ENCODE data around the gene NBEA.

The NBEA gene

GRCh38 chr13:35524171-35524570 is 582.1 kb downstream of the NBEA start:
- no peak for DNase-seq

GRCh38 chr13:35526577-35526976 is 584.5 kb downstream of the NBEA start:
- no peak for DNase-seq

- no peak for DNase-seq
Measured at GRCh38 chr13:35527451-35527850, 585.4 kb downstream of the NBEA start.

GRCh38 chr13:35530147-35530546 is 588.1 kb downstream of the NBEA start:
- DNase-seq, result no peak

- no peak for DNase-seq
Measured at GRCh38 chr13:35530581-35530980, 588.5 kb downstream of the NBEA start.

GRCh38 chr13:35531526-35531925 is 589.5 kb downstream of the NBEA start:
- DNase-seq, result no peak

GRCh38 chr13:35534343-35534742 is 592.3 kb downstream of the NBEA start:
- no peak for DNase-seq

- DNase-seq, result no peak
Measured at GRCh38 chr13:35548790-35549189, 606.7 kb downstream of the NBEA start.

GRCh38 chr13:35549481-35549880 is 607.4 kb downstream of the NBEA start:
- DNase-seq, result no peak

- DNase-seq, result no peak
Measured at GRCh38 chr13:35552172-35552844, 610.2 kb downstream of the NBEA start.

- no peak for DNase-seq
Measured at GRCh38 chr13:35554972-35555623, 613.0 kb downstream of the NBEA start.

GRCh38 chr13:35557475-35557874 is 615.4 kb downstream of the NBEA start:
- DNase-seq, result no peak

- no peak for DNase-seq
Measured at GRCh38 chr13:35561540-35561939, 619.5 kb downstream of the NBEA start.

- no peak for DNase-seq
Measured at GRCh38 chr13:35565273-35565672, 623.2 kb downstream of the NBEA start.

GRCh38 chr13:35566340-35566739 is 624.3 kb downstream of the NBEA start:
- DNase-seq, result no peak

- no peak for DNase-seq
Measured at GRCh38 chr13:35567406-35567980, 625.4 kb downstream of the NBEA start.

GRCh38 chr13:35573639-35574038 is 631.6 kb downstream of the NBEA start:
- DNase-seq, result no peak

- DNase-seq, result no peak
Measured at GRCh38 chr13:35592457-35592856, 650.4 kb downstream of the NBEA start.

- DNase-seq, result no peak
Measured at GRCh38 chr13:35593651-35594050, 651.6 kb downstream of the NBEA start.

GRCh38 chr13:35594096-35594495 is 652.0 kb downstream of the NBEA start:
- no peak for DNase-seq

- no peak for DNase-seq
Measured at GRCh38 chr13:35595181-35595580, 653.1 kb downstream of the NBEA start.

GRCh38 chr13:35596321-35597030 is 654.4 kb downstream of the NBEA start:
- no peak for DNase-seq

GRCh38 chr13:35597451-35597850 is 655.4 kb downstream of the NBEA start:
- no peak for DNase-seq

- DNase-seq, result no peak
Measured at GRCh38 chr13:35598233-35598632, 656.2 kb downstream of the NBEA start.

All from activated CD4-positive, alpha-beta T cell treated with anti-CD3 and anti-CD28 coated beads, Interleukin-2, amount 50 U/mL, for 48 hours (primary cell).